HepG2 (cell line): ENCODE measurements around the gene CHAF1B. TPM values are rescaled to one million over a fixed set of nuclear protein-coding genes. Genes with fewer than 3 reads are reported as not detected.
"Not testable (repeated sequence)": the region's sequence is repeated elsewhere in the genome, so short reads cannot be mapped to it uniquely, and the experiment has no call there.

Experiments
- ATAC-seq: fragments of 200-7000 bp; cut with Tn5 transposase; 3 replicates; pipeline ENCODE4 v1.9.1; 2020; ENCODE audit warnings: mild to moderate bottlenecking, moderate library complexity
- BruUV-seq: library from RNA; stranded (reverse); fragments of 400-500 nt; replicated peaks from 2 replicates; lab custom pipeline; 2021; lab: Mats Ljungman, UMichigan
- CTCF ChIA-PET: fragments of 300-600 bp; formaldehyde crosslinking; extraction: SDS; loops from one replicate; lab custom pipeline; 2021; ENCODE audit warnings: low total read pairs, inconsistent platforms, low intra/inter-chr PET ratio; lab: Yijun Ruan, JAX
- POLR2A ChIA-PET: fragments of 350-600 bp; sonication (Branson Sonifier 250); formaldehyde crosslinking; loops from one replicate; lab custom pipeline; 2020; ENCODE audit warnings: antibody characterized with exemption, inconsistent platforms; lab: Yijun Ruan, JAX
- DNase-seq: peaks from one replicate; pipeline ENCODE4 v3.0.0-alpha.2; 2015; ENCODE audit warnings: low spot score
- FAIRE-seq: peaks from 3 replicates; lab custom pipeline; 2011; peaks lifted over from hg19 to GRCh38; lab: Jason Lieb, UNC
- H2AFZ ChIP-seq: one replicate; pipeline ENCODE4 v1.6.1; 2011; ENCODE audit warnings: low read length, inconsistent platforms
- H3K27ac ChIP-seq: fragments of 300-600 bp; 3 replicates; pipeline ENCODE4 v1.8.0; 2011; ENCODE audit warnings: mixed run types, mild to moderate bottlenecking, mixed read lengths, low read length, inconsistent platforms; ENCODE audit not compliant: insufficient read depth; ENCODE audit errors: extremely low read length
- H3K27me3 ChIP-seq, 2 experiments: fragments of 200-600 bp in 1 of 2; 2 replicates in 1 of 2; 3 replicates in 1 of 2; pipeline versions ENCODE4 v1.6.0 to v1.8.0; 2011; ENCODE audit warnings: low read length in 2 of 2, mild to moderate bottlenecking in 2 of 2, moderate library complexity in 2 of 2, inconsistent platforms in 1 of 2; ENCODE audit not compliant: insufficient read depth in 2 of 2, control insufficient read depth in 1 of 2
- H3K36me3 ChIP-seq, 2 experiments: fragments of 200-600 bp in 1 of 2; replicated peaks in 1 of 2; 2 replicates in 1 of 2; 3 replicates in 1 of 2; pipeline versions ENCODE4 v1.5.1 to v1.8.0; 2011; ENCODE audit warnings: low read length in 2 of 2, inconsistent platforms in 1 of 2; ENCODE audit not compliant: insufficient read depth in 2 of 2, control insufficient read depth in 1 of 2
- H3K4me1 ChIP-seq: 2 replicates; pipeline ENCODE4 v1.5.1; 2012; ENCODE audit warnings: low read length, inconsistent platforms; ENCODE audit not compliant: insufficient read depth
- H3K4me2 ChIP-seq: 2 replicates; pipeline ENCODE4 v1.6.0; 2011; ENCODE audit warnings: low read depth, low read length, inconsistent platforms
- H3K4me3 ChIP-seq, 3 experiments: fragments of 200-600 bp in 1 of 3; sonication (generic), shearing (Covaris generic) in 1 of 3; replicated peaks in 1 of 3; 2 replicates each; pipeline ENCODE4 v1.5.1; 2011 to 2016; ENCODE audit warnings: low read length in 3 of 3, inconsistent platforms in 2 of 3, low read depth in 2 of 3, mild to moderate bottlenecking in 2 of 3, control low read depth in 1 of 3, mixed read lengths in 1 of 3; ENCODE audit not compliant: insufficient read depth in 1 of 3
- H3K79me2 ChIP-seq: one replicate; pipeline ENCODE4 v1.6.1; 2011; ENCODE audit warnings: low read length, inconsistent platforms; ENCODE audit not compliant: insufficient read depth
- H3K9ac ChIP-seq: 2 replicates; pipeline ENCODE4 v1.6.0; 2011; ENCODE audit warnings: mild to moderate bottlenecking, low read depth, low read length, inconsistent platforms; ENCODE audit not compliant: insufficient read depth
- H3K9me3 ChIP-seq: 2 replicates; pipeline ENCODE4 v1.5.1; 2012; ENCODE audit warnings: mild to moderate bottlenecking, low read length
- H4K20me1 ChIP-seq: 2 replicates; pipeline ENCODE4 v1.6.0; 2011; ENCODE audit warnings: inconsistent platforms, mild to moderate bottlenecking, low read length, moderate library complexity; ENCODE audit not compliant: insufficient read depth
- HNRNPK ChIP-seq: fragments of 200-400 bp; formaldehyde crosslinking; IDR thresholded peaks from 2 replicates; pipeline ENCODE4 v1.6.1; 2018; ENCODE audit warnings: low read length, low read depth, moderate library complexity, mild to moderate bottlenecking; ENCODE audit not compliant: poor library complexity, severe bottlenecking
- SMC3 ChIP-seq: IDR thresholded peaks from 2 replicates; pipeline ENCODE4 v1.6.1; 2011; ENCODE audit warnings: low read length, improper control_type of control experiment
- WGBS: methylation state at CpG from one replicate; pipeline ENCODE4 v1.1.6; 2017; ENCODE audit warnings: low lambda C conversion rate; 5-methylcytosine and 5-hydroxymethylcytosine counted together
- in situ Hi-C: cut with HindIII; loops from 2 replicates; pipeline ENCODE4 v1.10.0; 2017; ENCODE audit warnings: low pct_unique_long_range_greater_than_20kb; ENCODE audit not compliant: extremely low pct_ligation_motif_present
- intact Hi-C: fragments of 100-400 bp; cut with micrococcal nuclease; formaldehyde crosslinking; loops from one replicate; pipeline ENCODE4 v1.10.0; 2022; ENCODE audit not compliant: unreplicated experiment
- polyA plus RNA-seq, 8 experiments: library from polyadenylated mRNA; depleted of rRNA in 3 of 8; stranded (reverse) in 7 of 8; unstranded in 1 of 8; fragments of >200 nt; fragmentation: Illumina TruSeq in 4 of 8; extraction: Trizol in 4 of 8; gene quantifications; 2 replicates each; pipeline versions ENCODE4 v1.2.1 to v1.2.3, GENCODE V29; 2011 to 2016; ENCODE audit warnings: low read depth in 4 of 8, missing spikeins in 1 of 8, mixed read lengths in 1 of 8; ENCODE audit not compliant: insufficient read depth in 1 of 8
- total RNA-seq, 5 experiments: library from RNA; depleted of rRNA; stranded (reverse); fragments of >200 nt; fragmentation: Illumina TruSeq; extraction: Trizol; gene quantifications; 2 replicates each; pipeline ENCODE4 v1.2.3, GENCODE V29; 2016; ENCODE audit warnings: low read depth in 1 of 5

Gene CHAF1B
- total and polyA plus RNA-seq, 2 of the 13 experiments (the other 11 are each of a cell fraction or from before 2014, with no cell fraction given), result 5.1 to 14.1 TPM

DNA sequence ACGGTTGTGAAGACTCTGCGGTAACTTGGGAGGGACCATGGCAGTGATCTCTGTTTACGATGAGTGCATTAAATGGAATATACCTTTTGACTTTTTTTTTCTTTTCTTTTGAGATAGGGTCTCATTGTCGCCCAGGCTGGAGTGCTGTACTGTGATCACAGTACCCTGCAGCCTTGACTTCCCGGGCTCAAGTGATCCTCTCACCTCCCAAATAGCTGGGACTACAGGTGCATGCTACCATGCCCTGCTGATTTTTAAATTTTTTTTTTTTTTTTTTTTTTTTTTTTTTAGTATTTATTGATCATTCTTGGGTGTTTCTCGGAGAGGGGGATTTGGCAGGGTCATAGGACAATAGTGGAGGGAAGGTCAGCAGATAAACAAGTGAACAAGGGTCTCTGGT is 6.5 kb downstream of the CHAF1B start:
- H3K4me3 ChIP-seq, H4K20me1 ChIP-seq, CTCF ChIA-PET, BruUV-seq, FAIRE-seq, POLR2A ChIA-PET, DNase-seq, ATAC-seq, H3K27me3 ChIP-seq, H3K4me1 ChIP-seq, H3K4me2 ChIP-seq, in situ Hi-C loops, H3K27ac ChIP-seq, intact Hi-C loops, H3K9me3 ChIP-seq, H2AFZ ChIP-seq, H3K79me2 ChIP-seq, H3K9ac ChIP-seq: not testable (repeated sequence)
- over 99% methylated on average over 6 of the region's 6 CpGs for WGBS
- peaks cover 2 to 10% of the 10 kb centered on the region in 2 experiments; a peak in 3 of 5 replicates for H3K36me3 ChIP-seq

DNA sequence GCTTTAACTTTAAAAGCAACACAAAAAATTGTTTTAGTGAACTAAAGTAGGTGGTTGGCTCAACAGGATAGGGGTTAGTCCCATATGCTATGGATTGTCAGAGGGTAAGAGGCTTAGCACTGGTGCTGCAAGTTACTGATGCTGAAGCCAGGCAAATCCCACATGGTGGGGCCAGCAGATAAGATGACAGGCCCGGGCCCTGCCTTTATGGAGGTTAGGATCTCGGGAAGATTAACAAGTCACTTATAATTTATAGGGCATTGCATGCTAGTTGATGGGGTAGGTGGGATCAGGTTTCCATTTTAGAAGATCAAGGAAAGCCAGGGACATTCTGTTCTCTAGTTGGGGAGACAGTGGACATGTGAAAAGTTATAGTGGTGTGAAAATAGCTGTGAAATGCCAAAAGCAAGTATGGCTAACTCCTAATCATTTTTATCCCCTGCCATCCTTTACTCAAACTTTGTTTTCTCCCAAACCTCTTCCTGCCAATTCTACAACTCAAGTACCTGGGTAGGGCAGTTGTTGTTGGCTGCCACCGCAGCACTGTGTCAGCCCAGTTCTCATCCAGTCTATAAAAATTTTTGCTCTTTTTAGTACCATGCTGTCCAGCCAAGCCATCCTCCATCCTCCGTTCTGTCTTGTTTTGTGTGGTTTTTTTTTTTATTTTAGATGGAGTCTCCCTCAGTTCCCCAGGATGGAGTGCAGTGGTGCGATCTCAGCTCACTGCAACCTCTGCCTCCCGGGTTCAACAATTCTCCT is 10.3 kb downstream of the CHAF1B start:
- in situ Hi-C loops, result no loop called here
- WGBS, result 96% methylated on average over 6 of the region's 6 CpGs
- Histone ChIP-seq H3K9me3 (no peaks in the 10 kb centered on the region), H3K36me3 (peaks cover 2 to 19% of the 10 kb centered on the region in 2 experiments; a peak in 3 of 5 replicates), H3K4me2 (no peak overlapping the region)
- no TSS peak for BruUV-seq
- ChIA-PET CTCF (no interaction called here), POLR2A (no interaction called here)
- no peak for FAIRE-seq
- no peak for TF ChIP-seq SMC3
- no peak for TF ChIP-seq HNRNPK
- TF ChIP-seq, all 625 proteins: peak for 0
- H3K4me3 ChIP-seq, result no peak overlapping the region
- intact Hi-C loops, result no loop called here
- H3K9ac ChIP-seq, result no peak overlapping the region
- no peaks in the 10 kb centered on the region for H3K27me3 ChIP-seq
- H2AFZ ChIP-seq, result no peak overlapping the region
- H3K4me1 ChIP-seq, result no peaks in the 10 kb centered on the region
- no peaks in the 10 kb centered on the region for H3K79me2 ChIP-seq
- H4K20me1 ChIP-seq, result no peaks in the 10 kb centered on the region
- DNase-seq, result no peak
- no peak overlapping the region for H3K27ac ChIP-seq
- ATAC-seq, result no peak
